Type B pancreatic cell (in vitro differentiated cells): ENCODE data around the gene RUNX2. TPM values are rescaled to one million over a fixed set of nuclear protein-coding genes. Genes with fewer than 3 reads are reported as not detected.

ENCODE experiments used
- DNase-seq: peaks from one replicate; pipeline ENCODE4 v3.0.0; 2021; ENCODE audit warnings: mixed read lengths; ENCODE audit not compliant: unreplicated experiment; ENCODE audit errors: extremely low spot score
- H3K27ac Mint-ChIP-seq: 2 replicates; pipeline ENCODE4 v1.8.0; 2021; ENCODE audit warnings: mild to moderate bottlenecking, mixed read lengths
- H3K27me3 Mint-ChIP-seq: 2 replicates; pipeline ENCODE4 v1.8.0; 2021; ENCODE audit warnings: mixed read lengths
- H3K36me3 Mint-ChIP-seq: 2 replicates; pipeline ENCODE4 v1.8.0; 2021; ENCODE audit warnings: mixed read lengths
- H3K4me1 Mint-ChIP-seq: one replicate; pipeline ENCODE4 v1.8.0; 2021; ENCODE audit warnings: mixed read lengths; ENCODE audit not compliant: unreplicated experiment
- H3K4me3 Mint-ChIP-seq: 2 replicates; pipeline ENCODE4 v1.8.0; 2021; ENCODE audit warnings: mild to moderate bottlenecking, mixed read lengths
- H3K9me3 Mint-ChIP-seq: 2 replicates; pipeline ENCODE4 v1.8.0; 2021; ENCODE audit warnings: mixed read lengths
- CTCF ChIP-seq: fragments of 200-600 bp; sonication (generic); conservative IDR thresholded peaks from 2 replicates; pipeline ENCODE4 v1.5.0; 2021; ENCODE audit warnings: antibody characterized with exemption, mild to moderate bottlenecking
- total RNA-seq: library from RNA; stranded (reverse); gene quantifications from 2 replicates; pipeline ENCODE4 v1.2.1, GENCODE V29; 2021; ENCODE audit warnings: low replicate concordance

The RUNX2 gene
- total RNA-seq, 1 donor from 2014 or later: 6.0 TPM

- Mint-ChIP-seq H3K36me3 (no peaks in the 10 kb centered on the region), H3K4me1 (peaks cover 30% of the 10 kb centered on the region), H3K4me3 (no peak overlapping the region), H3K27ac (no peak overlapping the region), H3K9me3 (peaks cover 9% of the 10 kb centered on the region), H3K27me3 (peaks cover 6% of the 10 kb centered on the region)
- no peak for DNase-seq
- TF ChIP-seq CTCF: no peak
These were observed 159.5 kb downstream of the RUNX2 start for GRCh38 chr6:45487645-45488044.

GRCh38 chr6:45488269-45488668 is 160.1 kb downstream of the RUNX2 start:
- H3K4me1 Mint-ChIP-seq: peaks cover 25% of the 10 kb centered on the region
- H3K27me3 Mint-ChIP-seq: peaks cover 6% of the 10 kb centered on the region
- H3K36me3 Mint-ChIP-seq: no peaks in the 10 kb centered on the region
- peaks cover 9% of the 10 kb centered on the region for H3K9me3 Mint-ChIP-seq
- H3K27ac Mint-ChIP-seq: no peak overlapping the region
- DNase-seq: no peak
- H3K4me3 Mint-ChIP-seq: no peak overlapping the region
- TF ChIP-seq CTCF: no peak

- no peak for DNase-seq
- Mint-ChIP-seq H3K9me3 (peaks cover 5% of the 10 kb centered on the region), H3K4me3 (no peak overlapping the region), H3K27ac (no peak overlapping the region), H3K36me3 (no peaks in the 10 kb centered on the region), H3K4me1 (peaks cover 20% of the 10 kb centered on the region), H3K27me3 (peaks cover 6% of the 10 kb centered on the region)
- TF ChIP-seq CTCF: no peak
These were observed 160.8 kb downstream of the RUNX2 start for GRCh38 chr6:45488889-45489288.

GRCh38 chr6:45491048-45491735 is 163.1 kb downstream of the RUNX2 start:
- no peak overlapping the region for H3K4me3 Mint-ChIP-seq

GRCh38 chr6:45491874-45492273 is 163.7 kb downstream of the RUNX2 start:
- H3K9me3 Mint-ChIP-seq: peaks cover 5% of the 10 kb centered on the region
- no peaks in the 10 kb centered on the region for H3K36me3 Mint-ChIP-seq
- H3K27me3 Mint-ChIP-seq: peaks cover 6% of the 10 kb centered on the region
- DNase-seq: no peak
- TF ChIP-seq CTCF: no peak
- no peak overlapping the region for H3K4me3 Mint-ChIP-seq
- H3K4me1 Mint-ChIP-seq: peaks cover 17% of the 10 kb centered on the region
- no peak overlapping the region for H3K27ac Mint-ChIP-seq

More at GRCh38 chr6:45491048-45491735, 163.1 kb downstream of the RUNX2 start:
- H3K36me3 Mint-ChIP-seq: no peaks in the 10 kb centered on the region
- no peak for DNase-seq
- H3K4me1 Mint-ChIP-seq: peaks cover 17% of the 10 kb centered on the region
- no peak for TF ChIP-seq CTCF
- H3K27ac Mint-ChIP-seq: no peak overlapping the region
- H3K27me3 Mint-ChIP-seq: peaks cover 6% of the 10 kb centered on the region
- peaks cover 5% of the 10 kb centered on the region for H3K9me3 Mint-ChIP-seq
